Astrocyte (in vitro differentiated cells and primary cell): ENCODE measurements around the gene SMCO2. TPM values are rescaled to one million over a fixed set of nuclear protein-coding genes. Genes with fewer than 3 reads are reported as not detected.

Source experiments
- DNase-seq: peaks from one replicate; pipeline ENCODE4 v3.0.0-alpha.2; 2010; ENCODE audit warnings: low read depth
- FAIRE-seq: peaks from 2 replicates; lab custom pipeline; 2011; peaks lifted over from hg19 to GRCh38; lab: Jason Lieb, UNC
- H2AFZ ChIP-seq: 2 replicates; pipeline ENCODE4 v1.6.0; 2012; ENCODE audit warnings: low read depth, low read length, inconsistent platforms
- H3K27ac ChIP-seq: 2 replicates; pipeline ENCODE4 v1.5.1; 2011; ENCODE audit warnings: low read depth, low read length, inconsistent platforms
- H3K27me3 ChIP-seq: 2 replicates; pipeline ENCODE4 v1.6.0; 2011; ENCODE audit warnings: low read length, inconsistent platforms; ENCODE audit not compliant: insufficient read depth
- H3K36me3 ChIP-seq: 2 replicates; pipeline ENCODE4 v1.5.1; 2011; ENCODE audit warnings: low read length, inconsistent platforms; ENCODE audit not compliant: insufficient read depth
- H3K4me1 ChIP-seq: 2 replicates; pipeline ENCODE4 v1.5.1; 2011; ENCODE audit warnings: low read length, inconsistent platforms; ENCODE audit not compliant: insufficient read depth
- H3K4me2 ChIP-seq: 2 replicates; pipeline ENCODE4 v1.6.0; 2012; ENCODE audit warnings: low read length, inconsistent platforms
- H3K4me3 ChIP-seq: 2 replicates; pipeline ENCODE4 v1.5.1; 2011; ENCODE audit warnings: low read depth, mild to moderate bottlenecking, low read length, inconsistent platforms; ENCODE audit not compliant: insufficient read depth
- H3K79me2 ChIP-seq: 2 replicates; pipeline ENCODE4 v1.6.0; 2012; ENCODE audit warnings: mild to moderate bottlenecking, low read length, inconsistent platforms; ENCODE audit not compliant: insufficient read depth
- H3K9ac ChIP-seq: 2 replicates; pipeline ENCODE4 v1.6.0; 2012; ENCODE audit warnings: mild to moderate bottlenecking, low read length, inconsistent platforms
- H3K9me3 ChIP-seq: 2 replicates; pipeline ENCODE4 v1.5.1; 2012; ENCODE audit warnings: low read depth, mild to moderate bottlenecking, low read length, inconsistent platforms; ENCODE audit not compliant: insufficient read depth
- H4K20me1 ChIP-seq: 2 replicates; pipeline ENCODE4 v1.6.0; 2012; ENCODE audit warnings: low read length, inconsistent platforms; ENCODE audit not compliant: insufficient read depth
- H3K27ac Mint-ChIP-seq: one replicate; pipeline ENCODE4 v1.8.0; 2021; ENCODE audit warnings: mild to moderate bottlenecking, mixed read lengths; ENCODE audit not compliant: unreplicated experiment
- H3K27me3 Mint-ChIP-seq: one replicate; pipeline ENCODE4 v1.8.0; 2021; ENCODE audit warnings: low read depth, mixed read lengths; ENCODE audit not compliant: unreplicated experiment
- H3K36me3 Mint-ChIP-seq: one replicate; pipeline ENCODE4 v1.8.0; 2021; ENCODE audit warnings: low read depth, mixed read lengths; ENCODE audit not compliant: unreplicated experiment
- H3K4me1 Mint-ChIP-seq: one replicate; pipeline ENCODE4 v1.8.0; 2021; ENCODE audit warnings: low read depth, mixed read lengths; ENCODE audit not compliant: unreplicated experiment
- H3K4me3 Mint-ChIP-seq: one replicate; pipeline ENCODE4 v1.8.0; 2021; ENCODE audit warnings: mild to moderate bottlenecking, moderate library complexity, mixed read lengths; ENCODE audit not compliant: unreplicated experiment
- H3K9me3 Mint-ChIP-seq: one replicate; pipeline ENCODE4 v1.8.0; 2021; ENCODE audit warnings: mild to moderate bottlenecking, mixed read lengths; ENCODE audit not compliant: unreplicated experiment
- CTCF ChIP-seq: IDR thresholded peaks from 2 replicates; pipeline ENCODE4 v1.5.1; 2011; ENCODE audit warnings: low read depth, mild to moderate bottlenecking, inconsistent platforms, low read length, moderate library complexity; ENCODE audit not compliant: insufficient read depth
- EZH2 ChIP-seq: IDR thresholded peaks from 2 replicates; pipeline ENCODE4 v1.6.1; 2012; ENCODE audit warnings: mild to moderate bottlenecking, low read length, inconsistent platforms; ENCODE audit not compliant: insufficient read depth
- total RNA-seq: library from RNA; stranded (reverse); gene quantifications from 2 replicates; pipeline ENCODE4 v1.2.1, GENCODE V29; 2021

The SMCO2 gene
- total RNA-seq, 1 donor from 2014 or later: 0.32 TPM

GRCh38 chr12:27504507-27504906 is 58.0 kb downstream of the SMCO2 start:
- TF ChIP-seq EZH2 (no peak), CTCF (no peak)
- no peaks in the 10 kb centered on the region for H3K27me3 ChIP-seq
- Mint-ChIP-seq H3K4me1 (no peaks in the 10 kb centered on the region), H3K9me3 (no peaks in the 10 kb centered on the region), H3K27me3 (no peaks in the 10 kb centered on the region), H3K4me3 (no peak overlapping the region), H3K27ac (no peak overlapping the region), H3K36me3 (no peaks in the 10 kb centered on the region)
- H3K4me2 ChIP-seq: no peak overlapping the region
- no peak overlapping the region for H2AFZ ChIP-seq
- H3K9me3 ChIP-seq: no peaks in the 10 kb centered on the region
- H3K27ac ChIP-seq: no peak overlapping the region
- H3K4me1 ChIP-seq: no peaks in the 10 kb centered on the region
- DNase-seq (no peak), FAIRE-seq (peak; percentile 29)
- H3K9ac ChIP-seq: no peak overlapping the region
- H3K36me3 ChIP-seq: no peaks in the 10 kb centered on the region
- no peaks in the 10 kb centered on the region for H4K20me1 ChIP-seq
- no peaks in the 10 kb centered on the region for H3K79me2 ChIP-seq
- no peak overlapping the region for H3K4me3 ChIP-seq

GRCh38 chr12:27505109-27505508 is 58.6 kb downstream of the SMCO2 start:
- Mint-ChIP-seq H3K27me3 (no peaks in the 10 kb centered on the region), H3K27ac (no peak overlapping the region)

More at GRCh38 chr12:27505109-27505508, 58.6 kb downstream of the SMCO2 start:
- H3K27me3 ChIP-seq: no peaks in the 10 kb centered on the region
- FAIRE-seq (peak; percentile 93), DNase-seq (peak; percentile 79)
- H4K20me1 ChIP-seq: no peaks in the 10 kb centered on the region
- no peaks in the 10 kb centered on the region for H3K9me3 ChIP-seq
- H3K4me3 Mint-ChIP-seq: no peak overlapping the region
- H2AFZ ChIP-seq: no peak overlapping the region
- no peaks in the 10 kb centered on the region for H3K36me3 ChIP-seq
- H3K4me2 ChIP-seq: peak overlapping the region; percentile 3
- H3K4me1 ChIP-seq: no peaks in the 10 kb centered on the region
- H3K4me1 Mint-ChIP-seq: no peaks in the 10 kb centered on the region
- no peak overlapping the region for H3K9ac ChIP-seq
- no peaks in the 10 kb centered on the region for H3K79me2 ChIP-seq
- no peak overlapping the region for H3K27ac ChIP-seq
- H3K9me3 Mint-ChIP-seq: no peaks in the 10 kb centered on the region
- no peak for TF ChIP-seq EZH2
- no peak for TF ChIP-seq CTCF
- no peak overlapping the region for H3K4me3 ChIP-seq
- no peaks in the 10 kb centered on the region for H3K36me3 Mint-ChIP-seq
